Ectodermal cell (in vitro differentiated cells): ENCODE measurements around the gene SLC25A26.

Experiments
- H3K27ac ChIP-seq: 2 replicates; pipeline ENCODE4 v1.7.0; 2013; ENCODE audit warnings: mild to moderate bottlenecking, low read depth, low read length; ENCODE audit not compliant: insufficient read depth, poor library complexity, severe bottlenecking
- H3K27me3 ChIP-seq: 2 replicates; pipeline ENCODE4 v1.7.0; 2013; ENCODE audit warnings: mild to moderate bottlenecking, low read length; ENCODE audit not compliant: insufficient read depth, control insufficient read depth, poor library complexity, severe bottlenecking
- H3K36me3 ChIP-seq: one replicate; pipeline ENCODE4 v1.7.0; 2013; ENCODE audit warnings: low read length; ENCODE audit not compliant: control insufficient read depth, insufficient read depth
- H3K4me1 ChIP-seq: one replicate; pipeline ENCODE4 v1.7.0; 2013; ENCODE audit warnings: low read length; ENCODE audit not compliant: control insufficient read depth, insufficient read depth
- H3K4me3 ChIP-seq: 2 replicates; pipeline ENCODE4 v1.7.0; 2013; ENCODE audit warnings: low read depth, low read length, control low read depth; ENCODE audit not compliant: insufficient read depth
- H3K9me3 ChIP-seq: 2 replicates; pipeline ENCODE4 v1.7.0; 2013; ENCODE audit warnings: mild to moderate bottlenecking, low read length, moderate library complexity; ENCODE audit not compliant: control insufficient read depth
- WGBS, 2 experiments: methylation state at CpG; one replicate each; pipeline ENCODE4 v1.1.7; 2013; ENCODE audit warnings: missing lambda C conversion rate in 2 of 2; 5-methylcytosine and 5-hydroxymethylcytosine counted together

SLC25A26 gene

DNA sequence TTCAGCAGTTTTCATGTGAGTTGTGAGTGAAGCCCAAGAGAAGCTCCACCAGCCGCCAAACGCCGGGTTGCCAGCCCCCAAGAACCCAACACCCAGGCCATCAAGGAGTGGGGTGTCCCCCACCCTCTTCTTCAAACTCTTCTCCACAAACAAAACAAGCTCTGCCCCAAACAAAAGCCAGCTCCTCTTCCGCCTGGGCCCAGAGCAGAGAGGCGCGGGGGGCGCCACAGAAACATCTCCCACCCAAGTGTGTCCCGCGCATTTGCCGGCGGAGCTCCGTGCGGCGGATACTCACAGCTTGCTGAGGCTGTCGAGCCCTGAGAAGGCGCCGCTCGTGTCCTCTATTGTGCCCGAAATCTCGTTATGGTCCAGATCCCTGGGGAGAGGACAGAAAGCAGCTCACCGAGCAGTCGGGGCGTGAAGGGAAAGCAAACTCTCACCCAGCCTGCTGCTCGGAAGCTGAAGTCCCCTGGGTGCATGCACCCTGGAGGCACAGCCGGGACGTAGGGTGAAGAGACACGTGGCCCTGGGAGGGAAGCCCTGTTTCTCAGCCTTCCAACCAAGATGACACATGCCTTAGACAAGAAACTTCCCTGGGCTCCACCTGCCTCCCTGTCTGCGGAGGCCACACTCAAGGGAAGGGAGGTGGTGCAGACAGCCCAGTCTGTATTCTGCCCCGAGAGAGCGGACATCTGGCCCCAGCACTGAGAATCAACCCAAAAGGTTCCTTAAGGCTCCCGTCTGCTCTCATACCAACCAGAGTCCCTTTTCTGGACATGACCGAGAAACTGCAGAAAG, 184.3 kb downstream of the SLC25A26 start:
- WGBS, 2 experiments = 94% methylated on average over 32 of the region's 32 CpGs
- H3K9me3 ChIP-seq = no peaks in the 10 kb centered on the region
- H3K36me3 ChIP-seq = peaks cover 56% of the 10 kb centered on the region
- H3K4me3 ChIP-seq = no peak overlapping the region
- no peak overlapping the region for H3K27ac ChIP-seq
- H3K4me1 ChIP-seq = peaks cover 28% of the 10 kb centered on the region
- H3K27me3 ChIP-seq = no peaks in the 10 kb centered on the region

- Histone ChIP-seq H3K4me3 (no peak overlapping the region), H3K27ac (no peak overlapping the region), H3K36me3 (peaks cover 62% of the 10 kb centered on the region), H3K4me1 (peaks cover 28% of the 10 kb centered on the region), H3K9me3 (no peaks in the 10 kb centered on the region), H3K27me3 (no peaks in the 10 kb centered on the region)
- WGBS, 2 experiments = 95% methylated on average over 11 of the region's 11 CpGs
Measured at GRCh38 chr3:66405701-66406091, 184.9 kb downstream of the SLC25A26 start.

GRCh38 chr3:66406163-66406562, 185.4 kb downstream of the SLC25A26 start:
- Histone ChIP-seq H3K27me3 (no peaks in the 10 kb centered on the region), H3K9me3 (no peaks in the 10 kb centered on the region), H3K27ac (no peak overlapping the region), H3K4me3 (no peak overlapping the region), H3K36me3 (peaks cover 67% of the 10 kb centered on the region), H3K4me1 (peaks cover 26% of the 10 kb centered on the region)
- 75 to 87% methylated on average over 5 of the region's 5 CpGs for WGBS, 2 experiments

GRCh38 chr3:66406831-66407610, 186.2 kb downstream of the SLC25A26 start:
- Histone ChIP-seq H3K36me3 (peaks cover 69% of the 10 kb centered on the region), H3K4me3 (no peak overlapping the region), H3K27ac (no peak overlapping the region), H3K9me3 (no peaks in the 10 kb centered on the region), H3K27me3 (no peaks in the 10 kb centered on the region), H3K4me1 (peaks cover 17% of the 10 kb centered on the region)
- WGBS, 2 experiments = 94% methylated on average over 17 of the region's 17 CpGs

GRCh38 chr3:66407611-66408218, 186.9 kb downstream of the SLC25A26 start:
- H3K27me3 ChIP-seq = no peaks in the 10 kb centered on the region
- no peak overlapping the region for H3K4me3 ChIP-seq
- no peaks in the 10 kb centered on the region for H3K9me3 ChIP-seq
- WGBS, 2 experiments = 70 to 73% methylated on average over 14 of the region's 14 CpGs
- peaks cover 10% of the 10 kb centered on the region for H3K4me1 ChIP-seq
- H3K27ac ChIP-seq = no peak overlapping the region
- peaks cover 76% of the 10 kb centered on the region for H3K36me3 ChIP-seq

DNA sequence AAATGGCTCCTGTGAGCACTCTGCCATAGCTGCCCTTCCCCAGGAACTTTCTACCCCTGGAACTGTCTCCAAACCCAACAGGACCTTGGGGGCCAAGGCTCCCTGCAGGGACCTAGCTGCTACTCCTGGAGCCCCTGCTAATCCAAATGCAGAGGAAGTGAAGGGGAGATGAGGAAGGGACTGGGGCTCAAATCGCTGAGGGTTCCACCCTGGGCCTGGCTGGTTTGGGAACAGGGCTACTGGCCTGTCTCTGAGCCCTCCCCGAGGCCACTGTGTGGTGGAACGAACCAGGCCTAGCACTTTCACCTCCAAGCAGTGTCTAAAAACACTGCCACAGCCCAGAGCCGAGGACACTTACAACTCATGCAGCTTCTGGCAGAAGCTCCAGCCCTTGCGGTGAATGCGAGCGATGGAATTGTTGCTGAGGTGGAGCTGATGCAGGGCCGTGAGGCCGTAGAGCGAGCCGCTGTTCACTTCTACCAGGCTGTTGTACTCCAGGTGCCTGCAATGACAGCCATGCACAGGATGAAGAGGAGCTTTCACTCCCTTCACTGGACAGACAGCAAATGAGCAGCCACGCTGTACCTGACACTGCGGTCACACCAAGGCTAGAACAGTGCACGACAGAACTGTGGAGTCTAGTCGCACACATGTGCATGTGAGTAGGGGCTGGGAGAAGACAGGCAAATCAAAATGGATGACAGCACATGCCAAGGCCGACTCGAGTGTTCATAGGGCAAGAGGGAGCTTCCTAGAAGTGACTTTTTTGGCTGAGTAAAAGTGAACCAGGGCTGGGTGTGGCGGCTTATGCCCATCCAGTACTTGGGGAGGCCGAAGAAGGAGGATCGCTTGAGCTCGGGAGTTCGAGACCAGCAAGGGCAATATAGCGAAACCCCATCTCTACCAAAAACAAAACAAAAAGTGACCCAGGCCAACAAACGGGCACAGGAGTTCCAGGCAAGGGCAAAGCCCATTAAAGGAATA, 189.3 kb downstream of the SLC25A26 start:
- H3K4me3 ChIP-seq = no peak overlapping the region
- H3K27me3 ChIP-seq = no peaks in the 10 kb centered on the region
- no peaks in the 10 kb centered on the region for H3K9me3 ChIP-seq
- H3K4me1 ChIP-seq = peaks cover 8% of the 10 kb centered on the region
- 95 to 96% methylated on average over 24 of the region's 24 CpGs for WGBS, 2 experiments
- H3K27ac ChIP-seq = peak overlapping the region; percentile 30
- H3K36me3 ChIP-seq = peaks cover 75% of the 10 kb centered on the region

GRCh38 chr3:66410976-66411375, 190.2 kb downstream of the SLC25A26 start:
- WGBS, 2 experiments = 95 to 96% methylated on average over 7 of the region's 7 CpGs
- no peaks in the 10 kb centered on the region for H3K9me3 ChIP-seq
- no peak overlapping the region for H3K4me3 ChIP-seq
- peaks cover 73% of the 10 kb centered on the region for H3K36me3 ChIP-seq
- no peak overlapping the region for H3K27ac ChIP-seq
- H3K27me3 ChIP-seq = no peaks in the 10 kb centered on the region
- H3K4me1 ChIP-seq = peaks cover 8% of the 10 kb centered on the region

DNA sequence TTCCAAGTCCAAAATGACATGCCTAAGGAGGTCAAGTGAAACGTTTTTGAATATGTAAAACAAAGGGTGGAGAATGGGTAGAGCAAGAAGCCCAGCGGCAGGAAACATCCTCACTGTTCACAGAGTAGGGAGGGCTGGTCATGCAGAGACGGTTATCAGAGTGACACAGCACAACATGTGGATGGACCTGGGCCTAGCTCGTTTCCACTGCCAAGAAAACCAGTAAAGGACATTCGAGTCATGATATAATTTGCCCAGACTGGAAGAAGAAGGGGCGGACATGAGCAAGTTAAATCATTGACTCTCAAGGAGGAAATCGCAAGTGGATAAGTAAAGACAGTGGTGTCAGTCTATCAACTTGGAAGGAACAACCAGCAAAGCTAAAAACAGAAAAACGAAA, 190.7 kb downstream of the SLC25A26 start:
- no peak overlapping the region for H3K4me3 ChIP-seq
- H3K27ac ChIP-seq = no peak overlapping the region
- WGBS, 2 experiments = 89 to 90% methylated on average over 8 of the region's 8 CpGs
- H3K27me3 ChIP-seq = no peaks in the 10 kb centered on the region
- peaks cover 8% of the 10 kb centered on the region for H3K4me1 ChIP-seq
- no peaks in the 10 kb centered on the region for H3K9me3 ChIP-seq
- peaks cover 70% of the 10 kb centered on the region for H3K36me3 ChIP-seq

GRCh38 chr3:66411961-66412887, 191.4 kb downstream of the SLC25A26 start:
- no peak overlapping the region for H3K27ac ChIP-seq
- no peaks in the 10 kb centered on the region for H3K9me3 ChIP-seq
- peaks cover 4% of the 10 kb centered on the region for H3K4me1 ChIP-seq
- peaks cover 63% of the 10 kb centered on the region for H3K36me3 ChIP-seq
- no peak overlapping the region for H3K4me3 ChIP-seq
- WGBS, 2 experiments = 89 to 92% methylated on average over 24 of the region's 24 CpGs
- H3K27me3 ChIP-seq = no peaks in the 10 kb centered on the region
